GM12874 (cell line): ENCODE results near the gene AKAP6.

Experiments used
- CTCF ChIP-seq: IDR thresholded peaks from 2 replicates; pipeline ENCODE4 v1.5.1; 2011; ENCODE audit warnings: low read depth, mild to moderate bottlenecking, control low read depth, low read length, moderate library complexity; ENCODE audit not compliant: insufficient read depth

The AKAP6 gene

DNA sequence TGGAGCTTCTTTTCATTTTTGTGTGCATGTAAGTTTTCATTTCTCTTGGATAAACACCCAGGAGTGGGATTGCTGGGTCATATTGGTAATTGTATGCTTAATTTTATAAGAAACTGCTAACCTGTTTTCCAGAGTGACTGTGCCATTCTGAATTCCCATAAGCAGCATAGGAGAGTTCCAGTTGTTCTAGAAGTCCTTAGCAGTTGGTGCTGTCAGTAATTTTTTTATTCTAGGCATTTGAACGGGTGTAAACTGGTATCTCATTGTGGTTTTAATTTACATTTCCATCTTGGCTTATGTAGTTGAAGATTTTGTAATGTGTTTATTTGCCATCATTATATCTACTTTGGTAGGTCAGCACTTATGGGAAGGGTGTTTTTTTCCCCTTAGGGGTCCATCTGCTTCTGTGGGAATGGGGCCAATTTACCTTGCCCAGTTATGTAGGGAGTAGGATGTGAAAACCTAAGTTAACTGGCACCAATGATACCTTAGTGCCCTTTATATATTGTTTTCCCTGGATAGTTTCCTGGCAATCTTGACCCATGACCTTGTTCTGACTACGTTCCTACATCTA, 202.9 kb downstream of the AKAP6 start:
- TF ChIP-seq CTCF: no peak

- no peak for TF ChIP-seq CTCF
Measured at GRCh38 chr14:32534145-32534544, 205.0 kb downstream of the AKAP6 start.

DNA sequence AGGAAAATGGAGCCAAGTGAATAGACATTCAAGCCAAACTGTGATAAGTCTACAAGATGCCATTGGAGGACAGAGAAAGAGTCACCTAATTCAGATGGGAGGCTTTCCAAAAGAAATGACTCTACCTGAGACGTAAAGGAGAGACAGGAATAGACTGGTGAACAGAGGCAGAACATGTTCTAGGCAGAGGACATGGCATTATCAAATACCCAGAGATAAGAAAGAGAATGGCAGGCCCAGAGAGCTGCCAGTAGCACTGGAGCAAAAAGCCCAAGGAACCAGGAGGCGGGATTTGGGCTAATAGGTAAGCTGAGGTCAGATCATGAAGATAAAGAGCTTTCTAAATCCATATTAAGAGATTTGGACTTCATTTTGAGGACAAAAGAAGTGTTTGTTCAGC, 207.1 kb downstream of the AKAP6 start:
- TF ChIP-seq CTCF: no peak

DNA sequence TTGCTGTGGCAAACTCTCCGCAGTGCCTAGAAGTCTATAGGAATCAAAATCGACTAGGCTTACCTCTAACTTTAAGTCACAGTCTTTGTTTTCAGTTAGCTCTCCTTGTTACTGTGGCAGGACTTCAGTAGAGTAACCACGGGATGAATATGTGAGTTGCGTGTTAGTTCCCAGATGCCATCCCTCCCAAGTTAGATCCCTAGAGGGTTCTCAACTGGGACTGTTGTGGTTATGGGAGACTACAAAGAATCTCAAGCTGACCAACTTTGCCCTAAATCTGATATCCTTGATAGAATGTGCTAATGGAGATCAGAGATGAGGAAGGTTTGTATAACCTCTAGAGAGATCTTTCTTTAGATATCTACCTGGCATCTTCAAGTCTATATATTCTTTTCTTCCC, 208.1 kb downstream of the AKAP6 start:
- TF ChIP-seq CTCF: no peak

DNA sequence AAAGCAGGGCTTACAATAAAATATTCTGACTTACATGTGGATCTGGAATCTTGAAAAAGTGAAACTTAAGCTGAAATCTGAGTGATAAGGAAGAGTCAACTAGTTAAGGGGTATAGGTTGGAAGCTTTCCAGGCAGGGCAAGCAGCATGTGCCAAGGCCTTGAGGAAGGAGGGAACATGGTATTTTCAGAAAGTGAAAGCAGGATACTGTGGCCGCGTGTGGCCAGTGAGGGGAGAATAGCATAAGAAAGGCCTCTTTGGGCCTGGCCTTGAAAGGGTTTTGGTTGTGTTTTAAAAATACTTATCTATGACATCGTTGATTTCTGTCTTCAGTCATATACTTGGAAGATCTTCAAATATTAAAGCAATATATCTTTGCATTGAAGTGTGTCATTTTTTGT, 213.4 kb downstream of the AKAP6 start:
- TF ChIP-seq CTCF: no peak

- no peak for TF ChIP-seq CTCF
Measured at GRCh38 chr14:32545095-32545494, 216.0 kb downstream of the AKAP6 start.

- TF ChIP-seq CTCF: no peak
Measured at GRCh38 chr14:32545506-32546210, 216.6 kb downstream of the AKAP6 start.
